Kidney (tissue), 14 donors: ENCODE results near the gene GTF2F2. TPM values are rescaled to one million over a fixed set of nuclear protein-coding genes. Genes with fewer than 3 reads are reported as not detected.

ENCODE experiments used
- DNase-seq, 5 donors: peaks; one replicate each; pipeline ENCODE4 v3.0.0-alpha.2; 2013 to 2020
- FAIRE-seq: peaks from 2 replicates; lab custom pipeline; 2012; peaks lifted over from hg19 to GRCh38; lab: Jason Lieb, UNC
- H3K27ac ChIP-seq, 2 donors: one replicate each; pipeline ENCODE4 v1.7.0; 2013; ENCODE audit warnings: low read depth in 2 of 2, low read length in 2 of 2, inconsistent platforms in 1 of 2
- H3K27me3 ChIP-seq: one replicate; pipeline ENCODE4 v1.7.1; 2013; ENCODE audit warnings: low read length, inconsistent platforms; ENCODE audit not compliant: control insufficient read depth, insufficient read depth
- H3K36me3 ChIP-seq, 3 donors: one replicate each; pipeline versions ENCODE4 v1.7.0 to v1.7.1; 2013; ENCODE audit warnings: low read length in 3 of 3, control low read depth in 1 of 3, inconsistent platforms in 1 of 3; ENCODE audit not compliant: insufficient read depth in 3 of 3, control insufficient read depth in 2 of 3
- H3K4me1 ChIP-seq, 3 donors: one replicate each; pipeline versions ENCODE4 v1.7.0 to v1.7.1; 2013; ENCODE audit warnings: low read length in 3 of 3, inconsistent platforms in 1 of 3, low read depth in 1 of 3; ENCODE audit not compliant: control insufficient read depth in 2 of 3, insufficient read depth in 2 of 3
- H3K4me3 ChIP-seq, 3 donors: one replicate each; pipeline versions ENCODE4 v1.7.0 to v1.8.1; 2013; ENCODE audit warnings: low read length in 3 of 3, control low read depth in 1 of 3, inconsistent platforms in 1 of 3
- H3K9ac ChIP-seq, 3 donors: one replicate each; pipeline versions ENCODE4 v1.7.0 to v1.7.1; 2013; ENCODE audit warnings: low read length in 3 of 3, control low read depth in 1 of 3, inconsistent platforms in 1 of 3
- H3K9me3 ChIP-seq, 3 donors: one replicate each; pipeline versions ENCODE4 v1.7.0 to v1.7.1; 2013; ENCODE audit warnings: low read length in 3 of 3, control low read depth in 1 of 3, inconsistent platforms in 1 of 3; ENCODE audit not compliant: control insufficient read depth in 2 of 3, insufficient read depth in 1 of 3
- intact Hi-C: fragments of 100-400 bp; cut with DNase I; formaldehyde crosslinking; loops from one replicate; pipeline ENCODE4 v1.11.1; 2022
- polyA plus RNA-seq: library from polyadenylated mRNA; stranded (reverse); fragments of 350-450 nt; fragmentation: Illumina TruSeq; extraction: RNeasy Lipid Tissue Mini Kit (QIAGEN cat#74804); gene quantifications from one replicate; pipeline ENCODE4 v1.2.3, GENCODE V29; 2014; ENCODE audit warnings: low read depth, low replicate concordance; ENCODE audit not compliant: insufficient read depth
- total RNA-seq: library from RNA; stranded (reverse); fragmentation: NEBNext Ultra II Directional; extraction: Animal tissue kit (Norgen Biotek cat#: 25700); gene quantifications from one replicate; pipeline ENCODE4 v1.2.1, GENCODE V29; 2021
- TF ChIP-seq, protein P1 (sequence below): IDR thresholded peaks from 3 replicates; pipeline ENCODE4 v1.5.1; 2012; ENCODE audit warnings: mild to moderate bottlenecking, moderate library complexity, borderline replicate concordance; ENCODE audit not compliant: insufficient read depth; ENCODE audit errors: extremely low read depth
- donor health status: control.
- donor health status: control.
- donor health status: control.
- donor health status: control.
- donor health status: control.
- donor health status: DM: yes; HTN: yes; CAD: no.
- donor health status: Normal renal cell carcinoma (clear cell type).

Gene GTF2F2
- total and polyA plus RNA-seq, 2 donors from 2014 or later = 16.6 to 17.3 TPM

DNA sequence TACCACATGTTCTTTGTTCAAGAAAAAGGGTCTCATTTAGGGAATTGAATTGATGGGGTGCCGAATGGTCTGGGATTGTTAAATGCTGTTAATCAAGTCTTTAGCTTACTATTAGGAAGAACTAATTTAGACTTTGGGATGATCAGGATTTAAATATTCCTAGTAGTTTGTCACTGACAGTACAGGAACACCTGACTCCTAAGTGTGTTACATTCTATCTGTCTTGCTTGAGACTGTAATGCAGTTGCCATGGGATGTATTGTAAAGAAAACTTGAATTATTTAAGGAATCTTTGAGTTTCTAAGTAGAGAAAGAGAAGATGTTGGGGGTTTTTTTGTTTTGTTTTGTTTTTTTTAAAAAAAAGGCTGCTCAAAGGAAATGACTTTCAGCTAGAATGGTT lies 98.4 kb downstream of the GTF2F2 start:
- no peaks in the 10 kb centered on the region for H3K36me3 ChIP-seq
- intact Hi-C loops = no loop called here
- TF ChIP-seq, protein P1, sequence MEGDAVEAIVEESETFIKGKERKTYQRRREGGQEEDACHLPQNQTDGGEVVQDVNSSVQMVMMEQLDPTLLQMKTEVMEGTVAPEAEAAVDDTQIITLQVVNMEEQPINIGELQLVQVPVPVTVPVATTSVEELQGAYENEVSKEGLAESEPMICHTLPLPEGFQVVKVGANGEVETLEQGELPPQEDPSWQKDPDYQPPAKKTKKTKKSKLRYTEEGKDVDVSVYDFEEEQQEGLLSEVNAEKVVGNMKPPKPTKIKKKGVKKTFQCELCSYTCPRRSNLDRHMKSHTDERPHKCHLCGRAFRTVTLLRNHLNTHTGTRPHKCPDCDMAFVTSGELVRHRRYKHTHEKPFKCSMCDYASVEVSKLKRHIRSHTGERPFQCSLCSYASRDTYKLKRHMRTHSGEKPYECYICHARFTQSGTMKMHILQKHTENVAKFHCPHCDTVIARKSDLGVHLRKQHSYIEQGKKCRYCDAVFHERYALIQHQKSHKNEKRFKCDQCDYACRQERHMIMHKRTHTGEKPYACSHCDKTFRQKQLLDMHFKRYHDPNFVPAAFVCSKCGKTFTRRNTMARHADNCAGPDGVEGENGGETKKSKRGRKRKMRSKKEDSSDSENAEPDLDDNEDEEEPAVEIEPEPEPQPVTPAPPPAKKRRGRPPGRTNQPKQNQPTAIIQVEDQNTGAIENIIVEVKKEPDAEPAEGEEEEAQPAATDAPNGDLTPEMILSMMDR = no peak
- no peaks in the 10 kb centered on the region for H3K4me1 ChIP-seq
- DNase-seq (no peak), FAIRE-seq (no peak)
- H3K9me3 ChIP-seq = no peaks in the 10 kb centered on the region
- no peak overlapping the region for H3K27ac ChIP-seq
- no peak overlapping the region for H3K4me3 ChIP-seq
- H3K27me3 ChIP-seq = no peaks in the 10 kb centered on the region
- H3K9ac ChIP-seq = no peak overlapping the region

DNA sequence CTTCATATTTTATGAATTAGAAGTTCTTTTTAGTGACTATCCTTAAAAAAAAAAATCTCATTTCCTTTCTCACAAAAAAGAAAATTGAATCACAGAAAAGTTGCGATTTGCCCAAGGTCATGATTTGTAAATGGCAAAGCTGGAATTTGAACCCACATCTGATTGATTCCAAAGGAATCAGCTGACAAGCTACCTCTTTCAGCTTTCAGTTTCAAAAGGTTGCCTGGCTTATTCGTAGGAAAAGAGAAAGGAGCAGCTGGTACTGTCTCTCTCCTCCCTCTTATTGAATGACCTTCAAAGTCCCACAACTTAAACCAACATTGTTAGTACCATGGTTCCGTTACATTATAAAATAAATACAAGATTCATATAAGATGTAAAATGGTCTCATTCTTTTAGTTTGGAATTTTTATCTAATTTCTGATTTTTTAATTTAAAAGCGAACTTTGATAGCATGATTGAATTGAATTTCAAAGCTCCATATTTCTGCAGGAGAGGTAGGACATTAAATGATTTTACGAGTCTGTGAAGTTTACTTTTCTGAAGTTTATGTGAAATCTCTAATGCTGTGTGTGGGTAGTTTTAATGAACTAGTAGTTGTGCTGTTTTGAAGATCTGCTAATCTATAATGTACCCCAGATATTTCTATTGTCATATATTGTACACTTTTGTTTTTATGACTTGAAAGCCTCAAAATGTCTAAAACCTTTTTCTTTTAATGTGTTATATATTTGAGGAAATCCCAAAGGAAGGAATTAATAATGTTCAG lies 99.0 kb downstream of the GTF2F2 start:
- intact Hi-C loops = no loop called here
- Histone ChIP-seq H3K4me3 (peak overlapping the region in 1 of 3 donors; percentile 13), H3K9ac (no peak overlapping the region), H3K36me3 (no peaks in the 10 kb centered on the region), H3K9me3 (no peaks in the 10 kb centered on the region), H3K27me3 (no peaks in the 10 kb centered on the region), H3K4me1 (no peaks in the 10 kb centered on the region), H3K27ac (no peak overlapping the region)
- DNase-seq = no peak
- FAIRE-seq = peak; percentile 30
- TF ChIP-seq, protein P1 = no peak

DNA sequence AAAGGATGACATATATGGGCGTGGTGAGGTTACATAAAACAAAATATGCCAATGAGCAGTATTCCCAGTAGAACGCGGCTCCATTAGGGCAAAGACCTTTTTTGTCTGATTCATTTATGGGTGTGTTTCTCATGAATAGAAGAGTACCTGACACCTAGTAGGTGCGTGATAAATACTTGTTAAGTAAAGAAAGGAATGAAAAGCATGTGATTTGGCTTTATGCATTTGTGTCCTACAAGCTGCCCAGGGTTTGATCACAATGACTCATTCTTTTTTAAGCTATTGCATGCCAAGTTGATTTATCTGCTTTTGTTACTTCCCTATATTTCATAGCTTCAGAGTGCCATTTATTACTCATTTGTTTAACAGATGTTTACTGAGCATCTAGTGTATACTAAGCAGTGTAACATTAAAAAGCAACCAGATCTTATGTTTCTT lies 99.6 kb downstream of the GTF2F2 start:
- Histone ChIP-seq H3K4me1 (no peaks in the 10 kb centered on the region), H3K27ac (no peak overlapping the region), H3K9ac (no peak overlapping the region), H3K4me3 (no peak overlapping the region), H3K27me3 (no peaks in the 10 kb centered on the region), H3K9me3 (no peaks in the 10 kb centered on the region), H3K36me3 (no peaks in the 10 kb centered on the region)
- no peak for DNase-seq
- no peak for FAIRE-seq
- intact Hi-C loops = no loop called here
- TF ChIP-seq, protein P1 = no peak
